Skeletal muscle tissue (tissue), 4 donors: ENCODE results near the gene CA6. TPM values are rescaled to one million over a fixed set of nuclear protein-coding genes. Genes with fewer than 3 reads are reported as not detected.
"Not testable (repeated sequence)": the region's sequence is repeated elsewhere in the genome, so short reads cannot be mapped to it uniquely, and the experiment has no call there.

ENCODE experiments used
- H3K27ac ChIP-seq: one replicate; pipeline ENCODE4 v1.7.0; 2013; ENCODE audit warnings: mild to moderate bottlenecking, low read depth, low read length, inconsistent platforms
- H3K27me3 ChIP-seq, 3 donors: one replicate each; pipeline ENCODE4 v1.7.0; 2013; ENCODE audit warnings: low read length in 3 of 3; ENCODE audit not compliant: control insufficient read depth in 3 of 3, insufficient read depth in 3 of 3
- H3K36me3 ChIP-seq, 3 donors: one replicate each; pipeline ENCODE4 v1.7.0; 2013; ENCODE audit warnings: low read length in 3 of 3; ENCODE audit not compliant: control insufficient read depth in 3 of 3, insufficient read depth in 3 of 3
- H3K4me1 ChIP-seq, 3 donors: one replicate each; pipeline ENCODE4 v1.7.0; 2013; ENCODE audit warnings: low read length in 3 of 3, mild to moderate bottlenecking in 3 of 3; ENCODE audit not compliant: control insufficient read depth in 3 of 3, insufficient read depth in 3 of 3
- H3K4me3 ChIP-seq, 3 donors: one replicate each; pipeline ENCODE4 v1.7.0; 2013; ENCODE audit warnings: low read length in 3 of 3
- H3K9ac ChIP-seq, 3 donors: one replicate each; pipeline ENCODE4 v1.7.0; 2013; ENCODE audit warnings: low read length in 3 of 3, mild to moderate bottlenecking in 3 of 3, moderate library complexity in 2 of 3, low read depth in 1 of 3
- H3K9me3 ChIP-seq, 3 donors: one replicate each; pipeline ENCODE4 v1.7.0; 2013; ENCODE audit warnings: low read length in 3 of 3; ENCODE audit not compliant: control insufficient read depth in 3 of 3
- total RNA-seq: library from RNA; depleted of rRNA; stranded (reverse); fragments of >200 nt; gene quantifications from one replicate; pipeline ENCODE4 v1.2.3, GENCODE V29; 2014
- donor health status: Osteomylitis.

The CA6 gene
- total RNA-seq, 1 donor from 2014 or later: not detected

DNA sequence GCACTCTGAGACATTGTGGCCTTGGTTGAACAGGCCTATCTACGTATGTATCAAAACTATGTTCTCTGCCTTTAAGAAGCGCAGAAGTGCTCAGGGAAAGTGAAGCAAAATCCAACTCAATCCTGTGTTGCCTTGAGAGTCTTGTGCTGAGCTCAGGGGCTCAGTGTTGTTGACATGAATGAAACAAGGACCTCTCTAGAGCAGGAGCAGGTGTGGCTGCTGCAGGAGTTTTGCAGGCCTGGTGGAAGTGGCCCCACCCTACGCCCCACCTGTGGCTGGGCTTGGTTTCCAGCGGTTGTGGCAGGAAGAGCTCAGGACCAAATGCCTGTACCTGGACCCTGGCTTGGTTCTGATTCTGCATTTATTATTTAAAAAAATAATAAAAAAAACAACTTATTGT, 20.9 kb downstream of the CA6 start:
- Histone ChIP-seq H3K27ac (no peak overlapping the region), H3K36me3 (no peaks in the 10 kb centered on the region), H3K4me1 (peaks cover 0 to 4% (median 3%) of the 10 kb centered on the region in 3 donors), H3K4me3 (no peak overlapping the region), H3K9me3 (no peaks in the 10 kb centered on the region), H3K27me3 (no peaks in the 10 kb centered on the region), H3K9ac (no peak overlapping the region)

DNA sequence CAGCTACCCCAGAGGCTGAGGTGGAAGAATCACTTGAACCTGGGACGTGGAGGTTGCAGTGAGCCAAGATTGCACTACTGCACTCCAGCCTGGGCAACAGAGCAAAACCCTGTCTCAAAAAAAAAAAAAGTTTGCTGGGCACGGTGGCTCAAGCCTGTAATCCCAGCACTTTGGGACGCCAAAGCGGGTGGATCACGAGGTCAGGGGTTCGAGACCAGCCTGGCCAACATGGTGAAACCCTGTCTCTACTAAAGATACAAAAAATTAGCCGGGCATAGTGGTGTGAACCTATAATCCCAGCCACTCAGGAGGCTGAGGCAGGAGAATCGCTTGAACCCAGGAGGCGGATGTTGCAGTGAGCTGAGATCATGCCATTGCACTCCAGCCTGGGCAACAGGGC, 23.2 kb downstream of the CA6 start:
- H3K4me1 ChIP-seq, H3K9ac ChIP-seq, H3K36me3 ChIP-seq, H3K27ac ChIP-seq, H3K4me3 ChIP-seq, H3K27me3 ChIP-seq, H3K9me3 ChIP-seq: not testable (repeated sequence)

DNA sequence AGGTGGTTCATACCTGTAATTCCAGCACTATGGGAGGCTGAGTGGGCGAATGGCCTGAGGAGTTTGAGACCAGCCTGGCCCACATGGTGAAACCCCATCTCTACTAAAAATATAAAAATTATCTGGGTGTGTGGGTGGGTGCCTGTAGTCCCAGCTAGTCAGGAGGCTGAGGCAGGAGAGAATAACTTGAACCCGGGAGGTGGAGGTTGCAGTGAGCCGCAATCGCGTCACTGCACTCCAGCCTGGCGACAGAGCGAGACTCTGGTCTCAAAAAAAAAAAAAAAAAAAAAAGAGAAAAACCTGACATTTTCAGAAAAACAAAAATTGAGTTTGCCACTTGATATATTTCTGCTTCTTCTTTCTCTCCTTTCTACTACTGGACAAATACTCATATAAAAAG, 24.3 kb downstream of the CA6 start:
- no peaks in the 10 kb centered on the region for H3K9me3 ChIP-seq
- no peaks in the 10 kb centered on the region for H3K27me3 ChIP-seq
- H3K4me1 ChIP-seq: no peaks in the 10 kb centered on the region
- no peak overlapping the region for H3K27ac ChIP-seq
- H3K9ac ChIP-seq: no peak overlapping the region
- no peak overlapping the region for H3K4me3 ChIP-seq
- no peaks in the 10 kb centered on the region for H3K36me3 ChIP-seq

DNA sequence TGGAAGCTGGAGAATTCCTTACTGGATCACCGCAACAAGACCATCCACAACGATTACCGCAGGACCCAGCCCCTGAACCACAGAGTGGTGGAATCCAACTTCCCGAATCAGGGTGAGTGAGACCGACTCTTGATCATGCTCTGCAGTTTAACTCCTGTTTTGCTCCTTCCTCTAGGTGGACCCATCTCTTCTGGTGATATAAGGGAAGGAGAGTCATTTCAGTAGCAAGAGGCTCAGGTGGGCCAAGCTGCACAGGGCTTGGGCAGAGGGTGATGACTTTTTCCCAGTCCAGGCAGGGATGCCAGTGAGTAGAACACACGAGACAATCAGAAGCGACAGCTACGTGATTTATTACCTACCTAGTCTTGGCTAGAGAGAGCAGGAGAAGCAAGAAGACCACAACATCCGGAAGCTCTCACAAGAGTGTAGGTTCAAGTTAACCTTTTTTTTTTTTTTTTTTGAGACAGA, 25.2 kb downstream of the CA6 start:
- Histone ChIP-seq H3K4me1 (no peaks in the 10 kb centered on the region), H3K36me3 (no peaks in the 10 kb centered on the region), H3K9ac (no peak overlapping the region), H3K27me3 (no peaks in the 10 kb centered on the region), H3K4me3 (no peak overlapping the region), H3K27ac (no peak overlapping the region), H3K9me3 (no peaks in the 10 kb centered on the region)

DNA sequence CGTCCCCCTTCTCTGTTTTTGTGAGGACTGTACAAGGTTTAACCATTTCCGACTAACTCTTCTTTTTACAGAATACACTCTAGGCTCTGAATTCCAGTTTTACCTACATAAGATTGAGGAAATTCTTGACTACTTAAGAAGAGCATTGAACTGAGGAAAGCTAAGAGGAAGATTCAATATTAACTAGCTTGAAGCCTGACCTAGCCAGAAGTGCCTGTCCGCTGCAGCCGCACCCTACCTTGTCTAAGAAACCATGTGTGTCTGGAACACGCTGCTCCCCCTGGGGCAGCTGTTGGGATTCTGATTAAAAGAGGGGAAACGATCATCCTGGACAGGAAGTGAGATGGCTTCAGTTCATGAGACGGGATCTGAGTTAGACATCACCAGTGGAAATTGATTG, 28.9 kb downstream of the CA6 start:
- no peaks in the 10 kb centered on the region for H3K27me3 ChIP-seq
- H3K4me3 ChIP-seq: no peak overlapping the region
- H3K4me1 ChIP-seq: no peaks in the 10 kb centered on the region
- no peak overlapping the region for H3K9ac ChIP-seq
- H3K36me3 ChIP-seq: no peaks in the 10 kb centered on the region
- H3K9me3 ChIP-seq: no peaks in the 10 kb centered on the region
- no peak overlapping the region for H3K27ac ChIP-seq

DNA sequence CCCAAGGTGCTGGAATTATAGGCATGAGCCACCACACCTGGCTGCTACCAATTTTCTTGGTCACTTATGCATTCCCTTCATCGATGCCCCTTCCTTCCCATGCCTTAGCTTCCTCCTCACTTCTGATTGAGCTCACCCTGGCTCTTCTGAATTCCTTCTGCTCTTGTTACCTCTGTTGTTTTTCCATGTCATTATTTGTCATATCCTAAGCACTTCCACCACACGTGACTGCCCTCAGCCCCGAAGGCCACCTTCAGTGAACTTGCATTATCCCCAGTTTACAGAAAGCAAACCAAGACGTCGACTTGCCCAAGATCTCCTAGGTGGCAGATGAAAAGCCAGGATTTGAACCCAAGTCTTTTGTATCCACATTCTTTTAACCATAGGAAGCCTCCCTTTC, 30.7 kb downstream of the CA6 start:
- no peak overlapping the region for H3K9ac ChIP-seq
- H3K27ac ChIP-seq: no peak overlapping the region
- H3K27me3 ChIP-seq: no peaks in the 10 kb centered on the region
- no peak overlapping the region for H3K4me3 ChIP-seq
- H3K36me3 ChIP-seq: no peaks in the 10 kb centered on the region
- no peaks in the 10 kb centered on the region for H3K4me1 ChIP-seq
- no peaks in the 10 kb centered on the region for H3K9me3 ChIP-seq

DNA sequence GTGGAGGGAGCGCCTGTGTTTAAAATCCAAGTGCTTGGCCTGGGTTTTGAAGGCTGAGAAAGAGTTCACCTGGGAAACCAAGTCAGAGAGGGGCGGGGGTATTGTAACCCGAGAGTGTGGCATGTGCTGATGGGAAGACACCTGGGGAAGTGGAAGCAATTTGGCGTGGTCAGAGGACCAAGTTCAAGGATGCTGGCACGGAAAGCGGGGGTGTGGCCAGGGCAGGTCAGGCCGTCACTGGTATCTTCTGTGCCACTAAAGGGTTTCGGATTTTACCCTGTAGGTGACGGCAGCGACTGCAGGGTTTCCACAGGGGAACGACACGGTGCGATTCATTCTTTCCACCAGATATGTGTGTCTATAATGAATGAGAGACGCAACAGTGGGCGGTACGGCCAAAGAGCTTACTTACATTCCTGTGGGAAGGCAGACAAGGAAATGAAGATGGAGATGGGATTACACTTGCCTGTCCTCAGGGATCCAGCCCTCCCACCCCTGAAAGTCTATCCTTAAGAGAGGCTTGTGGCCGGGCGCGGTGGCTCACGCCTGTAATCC, 31.3 kb downstream of the CA6 start:
- Histone ChIP-seq H3K27me3 (no peaks in the 10 kb centered on the region), H3K4me3 (no peak overlapping the region), H3K27ac (no peak overlapping the region), H3K9ac (no peak overlapping the region), H3K4me1 (no peaks in the 10 kb centered on the region), H3K36me3 (no peaks in the 10 kb centered on the region), H3K9me3 (no peaks in the 10 kb centered on the region)

DNA sequence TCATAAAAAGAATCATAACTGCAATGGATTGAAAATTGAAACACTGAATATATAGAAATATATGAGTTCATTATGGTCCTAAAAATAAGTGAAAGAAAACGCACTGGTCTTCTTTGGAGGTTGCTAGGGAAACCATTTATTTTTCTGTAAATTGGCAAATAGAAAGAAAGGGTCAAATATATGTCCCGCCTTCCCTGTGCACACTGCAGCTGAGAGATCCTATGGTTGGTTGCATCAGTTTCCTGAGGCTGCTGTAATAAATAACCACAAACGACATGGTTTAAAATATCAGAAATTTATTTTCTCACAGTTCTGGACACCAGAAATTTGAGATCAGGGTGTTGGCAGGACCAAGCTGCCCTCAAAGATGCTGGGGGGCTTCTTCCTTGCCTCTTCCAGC, 35.0 kb downstream of the CA6 start:
- Histone ChIP-seq H3K4me1 (peaks cover 0 to under 1% (median 0%) of the 10 kb centered on the region in 3 donors), H3K4me3 (no peak overlapping the region), H3K9ac (no peak overlapping the region), H3K27me3 (no peaks in the 10 kb centered on the region), H3K9me3 (no peaks in the 10 kb centered on the region), H3K27ac (no peak overlapping the region), H3K36me3 (no peaks in the 10 kb centered on the region)

DNA sequence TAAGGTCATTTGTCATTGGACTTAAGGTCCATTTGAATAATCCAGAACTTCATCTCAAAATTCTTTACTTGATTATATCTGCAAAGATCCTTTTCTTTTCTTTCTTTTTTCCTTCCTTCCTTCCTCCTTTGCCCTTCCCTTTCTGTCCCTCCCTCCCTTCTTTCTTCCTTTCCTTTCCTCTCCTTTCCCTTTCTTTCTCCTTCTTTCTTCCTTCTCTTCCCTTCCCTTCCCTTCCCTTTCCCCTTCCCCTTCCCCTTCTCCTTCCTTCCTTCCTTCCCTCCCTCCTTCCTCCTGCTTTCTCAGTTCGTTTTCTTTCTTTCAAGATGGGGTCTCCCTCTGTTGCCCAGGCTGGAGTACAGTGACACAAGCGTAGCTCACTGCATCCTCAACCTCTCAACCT, 35.5 kb downstream of the CA6 start:
- Histone ChIP-seq H3K9me3 (no peaks in the 10 kb centered on the region), H3K9ac (no peak overlapping the region), H3K27ac (no peak overlapping the region), H3K27me3 (no peaks in the 10 kb centered on the region), H3K36me3 (no peaks in the 10 kb centered on the region), H3K4me3 (no peak overlapping the region), H3K4me1 (peaks cover 5 to 6% (median 5%) of the 10 kb centered on the region in 3 donors)

DNA sequence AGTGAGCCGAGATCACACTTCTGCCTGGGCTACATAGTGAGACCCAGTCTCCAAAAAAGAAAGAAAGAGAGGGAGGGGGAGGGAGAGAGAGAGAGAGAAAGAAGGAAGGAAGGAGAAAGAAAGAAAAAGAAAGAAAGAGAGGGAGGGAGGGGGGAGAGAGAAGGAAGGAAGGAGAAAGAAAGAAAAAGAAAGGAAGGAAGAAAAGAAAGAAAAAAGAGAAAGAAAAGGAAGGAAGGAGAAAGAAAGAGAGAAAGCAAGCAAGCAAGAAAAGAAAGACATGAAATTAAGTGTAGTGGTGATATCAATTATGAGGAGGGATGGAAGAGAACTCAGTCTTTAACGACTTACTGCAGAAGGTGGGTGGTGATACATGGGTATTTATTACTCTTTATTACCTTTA, 38.5 kb downstream of the CA6 start:
- Histone ChIP-seq H3K27ac (no peak overlapping the region), H3K27me3 (no peaks in the 10 kb centered on the region), H3K4me1 (peaks cover 7 to 12% (median 9%) of the 10 kb centered on the region in 3 donors), H3K9ac (no peak overlapping the region), H3K36me3 (no peaks in the 10 kb centered on the region), H3K9me3 (no peaks in the 10 kb centered on the region), H3K4me3 (no peak overlapping the region)

DNA sequence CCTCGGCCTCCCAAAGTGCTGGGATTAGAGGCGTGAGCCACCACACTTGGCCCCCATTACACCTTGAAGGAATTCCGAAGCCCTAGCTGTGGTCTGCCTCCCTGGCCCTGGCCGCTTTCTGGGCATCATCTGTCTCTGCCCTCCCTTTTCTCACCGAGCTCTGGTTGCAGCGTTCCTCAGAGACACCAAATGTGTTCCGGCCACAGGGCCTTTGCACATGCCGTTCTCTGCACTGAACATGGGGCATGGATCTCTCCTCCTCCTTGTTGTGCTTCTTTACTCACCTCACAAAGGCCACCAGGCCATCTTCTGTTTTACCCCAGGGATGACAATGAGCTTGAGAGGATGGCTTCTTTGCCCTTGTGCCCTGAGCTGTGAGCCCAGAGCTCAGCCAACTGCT, 39.3 kb downstream of the CA6 start:
- no peak overlapping the region for H3K27ac ChIP-seq
- no peaks in the 10 kb centered on the region for H3K27me3 ChIP-seq
- H3K9me3 ChIP-seq: no peaks in the 10 kb centered on the region
- no peak overlapping the region for H3K9ac ChIP-seq
- no peaks in the 10 kb centered on the region for H3K36me3 ChIP-seq
- no peak overlapping the region for H3K4me3 ChIP-seq
- H3K4me1 ChIP-seq: peaks cover 7 to 12% (median 9%) of the 10 kb centered on the region in 3 donors
